RWPE1 (cell line): ENCODE data around the gene TNFRSF18.

Experiments used
- CTCF ChIA-PET: fragments of 350-600 bp; sonication (Branson Sonifier 250); formaldehyde crosslinking; extraction: SDS; loops from one replicate; lab custom pipeline; 2021; lab: Yijun Ruan, JAX
- POLR2A ChIA-PET: fragments of 400-600 bp; formaldehyde crosslinking; extraction: SDS; loops from one replicate; lab custom pipeline; 2020; ENCODE audit warnings: antibody characterized with exemption; ENCODE audit not compliant: low non-redundant PET; lab: Yijun Ruan, JAX
- DNase-seq: peaks from one replicate; pipeline ENCODE4 v3.0.0; 2012; ENCODE audit warnings: low spot score
- H3K27ac ChIP-seq: fragments of 450-650 bp; 2 replicates; pipeline ENCODE4 v1.5.1; 2017
- CTCF ChIP-seq: fragments of 450-650 bp; conservative IDR thresholded peaks from 2 replicates; pipeline ENCODE4 v1.5.1; 2017; ENCODE audit warnings: low read depth, mild to moderate bottlenecking

Gene TNFRSF18

GRCh38 chr1:1206376-1206965 is at the start of gene TNFRSF18:
Gene TNFRSF18, minus strand, starts transcription at chr1:1206592. Its CDS starts 21 bp downstream, at chr1:1206571.
- 0 out of 2 replicates have a peak within 1 kb of the TSS, but pooled peaks have one; percentile 68 for H3K27ac ChIP-seq
- peak; percentile 15 for DNase-seq
- POLR2A ChIA-PET = no interaction called here
- CTCF ChIA-PET = interaction anchor here (0.5 to 0.7 kb wide), 2 partner anchors 84 to 103 kb away, joined by 3 to 6 read pairs; no protein-coding TSS in a partner anchor
- TF ChIP-seq CTCF = no peak

- H3K27ac ChIP-seq = peak overlapping the region; percentile 86
- POLR2A ChIA-PET = no interaction called here
- no peak for TF ChIP-seq CTCF
- no peak for DNase-seq
- CTCF ChIA-PET = interaction anchor here (0.6 to 1.0 kb wide), 2 partner anchors 16 to 133 kb away, joined by 5 to 6 read pairs; no protein-coding TSS in a partner anchor
Measured at GRCh38 chr1:1255611-1256010, 49.2 kb upstream of the TNFRSF18 start.

GRCh38 chr1:1255078-1255477 is 48.7 kb upstream of the TNFRSF18 start:
- H3K27ac ChIP-seq = peak overlapping the region; percentile 86
- no peak for DNase-seq
- ChIA-PET POLR2A (no interaction called here), CTCF (interaction anchor here (0.6 to 1.0 kb wide), 2 partner anchors 16 to 133 kb away, joined by 5 to 6 read pairs; no protein-coding TSS in a partner anchor)
- no peak for TF ChIP-seq CTCF

- ChIA-PET POLR2A (no interaction called here), CTCF (interaction anchor here (1.0 kb wide), 1 partner anchor 132 kb away, joined by 5 read pairs; no protein-coding TSS in a partner anchor)
- TF ChIP-seq CTCF = no peak
- DNase-seq = no peak
- H3K27ac ChIP-seq = peak overlapping the region; percentile 86
Measured at GRCh38 chr1:1254667-1254998, 48.2 kb upstream of the TNFRSF18 start.

GRCh38 chr1:1253972-1254666 is 47.7 kb upstream of the TNFRSF18 start:
- no peak for DNase-seq
- H3K27ac ChIP-seq = peak overlapping the region; percentile 86
- POLR2A ChIA-PET = no interaction called here
- TF ChIP-seq CTCF = no peak
- CTCF ChIA-PET = no interaction called here

- POLR2A ChIA-PET = no interaction called here
- no peak for DNase-seq
- no peak for TF ChIP-seq CTCF
- peak overlapping the region; percentile 86 for H3K27ac ChIP-seq
- CTCF ChIA-PET = no interaction called here
Measured at GRCh38 chr1:1253314-1253713, 46.9 kb upstream of the TNFRSF18 start.
